ENCODE measurements around the gene EEF2KMT.
A peak's percentile ranks its signal among the peaks of the same experiment; 100 is the strongest.

Gene EEF2KMT

GRCh38 chr16:5071341-5071680, 26.3 kb downstream of the EEF2KMT start:
- no peak for TF ChIP-seq POLR2AphosphoS5 (IDR thresholded peaks at IDR 0.05; ENCODE audit: low read depth, low read length)
- DNase-seq (ENCODE audit: insufficient read length, low spot score) (no peak), FAIRE-seq (peak; percentile 9)

GRCh38 chr16:5070431-5071186, 27.0 kb downstream of the EEF2KMT start:
- TF ChIP-seq PAX5 (IDR thresholded peaks at IDR 0.05; ENCODE audit: insufficient read depth, low read length, severe bottlenecking) (no peak), POU2F2 (IDR thresholded peaks at IDR 0.05; ENCODE audit: low read depth, low read length) (no peak)
- DNase-seq (ENCODE audit: insufficient read length, low spot score) (no peak), FAIRE-seq (no peak)

- FAIRE-seq: no peak
- no peak for DNase-seq (ENCODE audit: insufficient read length, low spot score)
- TF ChIP-seq POLR2A (IDR thresholded peaks at IDR 0.05; ENCODE audit: low read depth, low read length) (no peak), PAX5 (IDR thresholded peaks at IDR 0.05; ENCODE audit: insufficient read depth, low read length, severe bottlenecking) (no peak), POU2F2 (IDR thresholded peaks at IDR 0.05; ENCODE audit: low read depth, low read length) (no peak), SPI1 (IDR thresholded peaks at IDR 0.05; ENCODE audit: low read depth, low read length) (no peak)
Measured at GRCh38 chr16:5069854-5070253, 27.7 kb downstream of the EEF2KMT start.

DNA sequence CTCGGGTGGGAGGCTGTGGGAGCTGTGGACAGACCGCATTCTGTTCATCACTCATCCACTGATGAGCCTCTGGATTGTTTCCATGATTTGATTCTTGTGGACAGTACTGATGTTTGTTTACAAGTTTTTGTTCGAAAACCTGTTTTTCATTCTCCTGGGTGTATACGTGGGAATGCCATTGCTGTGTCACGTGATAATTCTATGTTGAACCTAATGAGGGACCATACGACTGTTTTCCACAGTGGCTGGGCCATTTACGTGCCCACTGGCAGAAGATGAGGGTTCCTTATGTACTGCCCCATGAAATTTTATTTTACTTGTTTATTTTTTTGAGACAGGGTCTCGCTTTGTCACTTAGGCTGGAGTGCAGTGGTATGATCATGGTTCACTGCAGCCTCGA, 28.5 kb downstream of the EEF2KMT start:
- TF ChIP-seq POU2F2 (IDR thresholded peaks at IDR 0.05; ENCODE audit: low read depth, low read length) (no peak), POLR2A (IDR thresholded peaks at IDR 0.05; ENCODE audit: low read depth, low read length) (no peak), TAF1 (IDR thresholded peaks at IDR 0.05; ENCODE audit: low read depth, low read length) (no peak)
- no peak for DNase-seq (ENCODE audit: insufficient read length, low spot score)
- FAIRE-seq: no peak

- DNase-seq (ENCODE audit: insufficient read length, low spot score) (no peak), FAIRE-seq (no peak)
- TF ChIP-seq POLR2A (IDR thresholded peaks at IDR 0.05; ENCODE audit: low read depth, low read length): no peak
- TF ChIP-seq TAF1 (IDR thresholded peaks at IDR 0.05; ENCODE audit: low read depth, low read length): no peak
- no peak for TF ChIP-seq POLR2AphosphoS5 (IDR thresholded peaks at IDR 0.05; ENCODE audit: low read depth, low read length)
Measured at GRCh38 chr16:5066511-5066910, 31.1 kb downstream of the EEF2KMT start.

DNA sequence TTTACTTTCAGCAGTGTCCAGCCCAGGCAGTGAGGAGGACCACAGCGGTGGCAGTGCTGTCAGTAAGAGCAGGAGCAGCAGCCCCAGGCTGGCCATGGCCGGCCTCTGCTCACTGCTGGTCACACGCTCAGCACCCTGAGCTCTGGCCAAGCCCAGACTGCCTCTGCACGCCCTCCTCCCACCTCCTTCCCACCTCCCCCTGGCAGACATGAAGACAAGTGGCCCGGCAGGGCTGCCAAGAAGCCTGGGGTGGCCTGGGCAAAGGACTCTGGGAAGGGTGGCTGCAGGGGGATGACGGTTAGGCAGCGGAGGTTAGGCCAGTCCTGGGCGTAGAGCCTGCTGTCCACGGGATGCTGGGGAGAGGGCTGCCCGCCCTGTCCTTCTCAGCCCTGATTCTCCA, 31.8 kb downstream of the EEF2KMT start, which contains the start of gene C16orf89:
C16orf89 (minus strand) TSS at position 144 of the 400 bp plus-strand sequence; CDS start at position 96, 48 bp downstream.
- FAIRE-seq (no peak), DNase-seq (ENCODE audit: insufficient read length, low spot score) (no peak)
- TF ChIP-seq POLR2A (IDR thresholded peaks at IDR 0.05; ENCODE audit: low read depth, low read length) (no peak), POLR2AphosphoS5 (IDR thresholded peaks at IDR 0.05; ENCODE audit: low read depth, low read length) (no peak), PAX5 (IDR thresholded peaks at IDR 0.05; ENCODE audit: insufficient read depth, low read length, severe bottlenecking) (no peak), POU2F2 (IDR thresholded peaks at IDR 0.05; ENCODE audit: low read depth, low read length) (no peak), SPI1 (IDR thresholded peaks at IDR 0.05; ENCODE audit: low read depth, low read length) (no peak), TAF1 (IDR thresholded peaks at IDR 0.05; ENCODE audit: low read depth, low read length) (no peak)

GRCh38 chr16:5065326-5065725, 32.3 kb downstream of the EEF2KMT start:
- TF ChIP-seq POLR2A (IDR thresholded peaks at IDR 0.05; ENCODE audit: low read depth, low read length) (no peak), PAX5 (IDR thresholded peaks at IDR 0.05; ENCODE audit: insufficient read depth, low read length, severe bottlenecking) (no peak), SPI1 (IDR thresholded peaks at IDR 0.05; ENCODE audit: low read depth, low read length) (no peak), TAF1 (IDR thresholded peaks at IDR 0.05; ENCODE audit: low read depth, low read length) (no peak), POLR2AphosphoS5 (IDR thresholded peaks at IDR 0.05; ENCODE audit: low read depth, low read length) (no peak), POU2F2 (IDR thresholded peaks at IDR 0.05; ENCODE audit: low read depth, low read length) (no peak)
- DNase-seq (ENCODE audit: insufficient read length, low spot score) (no peak), FAIRE-seq (no peak)

DNA sequence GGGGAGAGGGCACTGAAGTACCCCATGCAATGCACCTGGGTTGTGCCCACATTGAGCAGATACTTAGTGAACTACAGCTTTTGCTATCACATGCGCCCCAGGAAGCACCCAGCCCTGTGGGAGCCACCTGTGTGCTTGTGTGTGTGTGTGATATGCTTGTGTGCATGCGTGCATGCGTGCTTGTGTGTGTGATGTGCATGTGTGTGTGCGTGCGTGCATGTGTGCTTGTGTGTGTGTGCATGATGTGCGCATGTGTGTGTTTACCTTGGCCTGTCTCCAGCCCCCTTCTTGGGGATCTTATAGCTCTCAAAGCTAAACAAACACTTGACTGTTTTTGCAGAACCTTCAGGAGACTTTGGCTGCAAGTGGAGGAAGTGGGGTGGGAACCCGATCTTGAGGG, 32.7 kb downstream of the EEF2KMT start:
- DNase-seq (ENCODE audit: insufficient read length, low spot score): no peak
- TF ChIP-seq TAF1 (IDR thresholded peaks at IDR 0.05; ENCODE audit: low read depth, low read length): no peak
- TF ChIP-seq PAX5 (IDR thresholded peaks at IDR 0.05; ENCODE audit: insufficient read depth, low read length, severe bottlenecking): no peak
- no peak for TF ChIP-seq POU2F2 (IDR thresholded peaks at IDR 0.05; ENCODE audit: low read depth, low read length)
- TF ChIP-seq POLR2A (IDR thresholded peaks at IDR 0.05; ENCODE audit: low read depth, low read length): no peak
- no peak for TF ChIP-seq POLR2AphosphoS5 (IDR thresholded peaks at IDR 0.05; ENCODE audit: low read depth, low read length)
- TF ChIP-seq SPI1 (IDR thresholded peaks at IDR 0.05; ENCODE audit: low read depth, low read length): no peak
- no peak for FAIRE-seq

DNA sequence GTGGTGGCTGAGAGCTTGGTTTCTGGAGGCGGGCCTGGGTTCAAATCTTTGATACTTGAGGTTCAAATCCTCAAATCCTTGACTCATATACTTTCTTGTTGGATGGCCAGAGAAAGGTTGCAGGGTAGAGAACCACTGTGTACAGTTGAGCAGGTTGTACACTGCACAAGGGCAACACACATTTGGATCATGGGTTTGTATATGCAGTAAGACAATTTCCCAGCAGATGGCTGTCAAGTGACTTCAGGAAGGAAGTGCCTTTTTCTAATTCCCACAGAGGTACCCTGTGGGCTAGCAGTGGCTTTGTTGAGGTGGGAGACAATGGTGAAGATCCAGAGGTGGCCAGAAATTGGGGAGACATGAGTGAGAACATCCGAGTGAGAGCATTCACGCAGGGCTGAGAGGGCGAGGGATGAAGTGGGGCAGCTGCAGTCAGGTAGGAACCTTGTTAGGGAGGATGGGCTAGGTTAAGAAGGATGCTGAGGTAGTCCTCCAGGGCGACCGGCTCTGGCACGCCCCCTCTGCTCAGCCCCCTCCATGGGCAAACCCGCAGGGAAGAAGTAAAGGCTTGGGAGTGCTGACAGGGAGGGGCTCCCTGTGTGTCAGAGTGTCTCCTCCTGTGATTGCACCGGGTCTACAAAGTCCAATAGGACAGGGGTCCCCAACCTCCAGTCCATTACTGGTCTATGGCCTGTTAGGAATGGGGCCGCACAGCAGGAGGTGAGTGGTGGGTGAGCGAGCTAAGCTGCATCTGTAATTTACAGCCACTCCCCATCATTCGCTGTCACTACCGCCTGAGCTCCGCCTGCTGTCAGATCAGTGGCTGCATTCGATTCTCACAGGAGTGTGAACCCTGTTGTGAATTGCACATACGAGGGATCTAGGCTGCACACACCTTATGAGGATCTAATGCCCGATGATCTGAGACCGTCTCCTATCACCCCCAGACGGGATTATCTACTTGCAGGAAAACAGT, 34.5 kb downstream of the EEF2KMT start:
- no peak for TF ChIP-seq TAF1 (IDR thresholded peaks at IDR 0.05; ENCODE audit: low read depth, low read length)
- TF ChIP-seq SPI1 (IDR thresholded peaks at IDR 0.05; ENCODE audit: low read depth, low read length): peak; percentile 28; the same call in 1 of the 2 replicates
- no peak for TF ChIP-seq POLR2A (IDR thresholded peaks at IDR 0.05; ENCODE audit: low read depth, low read length)
- TF ChIP-seq POLR2AphosphoS5 (IDR thresholded peaks at IDR 0.05; ENCODE audit: low read depth, low read length): no peak
- DNase-seq (ENCODE audit: insufficient read length, low spot score): no peak
- FAIRE-seq: peak; percentile 9

DNA sequence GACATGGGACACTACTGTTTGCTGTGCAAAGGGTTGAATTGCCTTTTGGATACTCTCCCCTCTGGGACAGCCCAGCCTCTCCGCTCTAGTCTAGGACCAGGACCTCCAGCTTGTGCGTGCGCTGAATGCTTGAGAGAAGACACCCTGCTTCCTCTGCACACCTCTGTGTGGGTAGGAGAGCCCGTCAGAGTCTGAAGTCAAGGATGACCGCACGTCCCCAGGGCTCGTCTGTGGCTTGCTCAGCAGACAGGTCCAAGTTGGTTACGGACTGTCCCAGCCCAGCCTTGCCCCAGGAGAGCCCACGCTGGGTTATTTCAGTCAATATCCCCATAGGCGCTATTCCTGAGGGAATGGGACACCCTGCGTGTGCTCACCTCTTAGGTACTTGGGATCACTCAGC, 35.5 kb downstream of the EEF2KMT start:
- DNase-seq (ENCODE audit: insufficient read length, low spot score): no peak
- no peak for TF ChIP-seq POLR2AphosphoS5 (IDR thresholded peaks at IDR 0.05; ENCODE audit: low read depth, low read length)
- TF ChIP-seq TAF1 (IDR thresholded peaks at IDR 0.05; ENCODE audit: low read depth, low read length): no peak
- TF ChIP-seq POLR2A (IDR thresholded peaks at IDR 0.05; ENCODE audit: low read depth, low read length): no peak
- no peak for TF ChIP-seq POU2F2 (IDR thresholded peaks at IDR 0.05; ENCODE audit: low read depth, low read length)
- TF ChIP-seq SPI1 (IDR thresholded peaks at IDR 0.05; ENCODE audit: low read depth, low read length): no peak
- TF ChIP-seq PAX5 (IDR thresholded peaks at IDR 0.05; ENCODE audit: insufficient read depth, low read length, severe bottlenecking): no peak
- FAIRE-seq: no peak

All from GM12891 (cell line).